Measurements from ENCODE around the gene ZKSCAN1.
"Not testable (repeated sequence)": the region's sequence is repeated elsewhere in the genome, so short reads cannot be mapped to it uniquely, and the experiment has no call there.

ZKSCAN1 gene

GRCh38 chr7:100015232-100016214 lies at the start of gene ZKSCAN1:
Gene ZKSCAN1 (plus strand): TSS chr7:100015596. CDS start chr7:100023507, 7,911 bp downstream.
- CTCF ChIA-PET, result interaction anchor here (0.8 to 13.9 kb wide), 9 partner anchors 13 to 102 kb away, joined by 3 to 122 read pairs (median 3); partner anchors contain the start of gene GJC3
- peak within 1 kb of the TSS; percentile 89 for H3K4me3 ChIP-seq (ENCODE audit: low read depth, low read length)
- DNase-seq (ENCODE audit: low read depth, low spot score), result peak; percentile 52
- POLR2A ChIA-PET, result interaction anchor here (0.8 to 1.5 kb wide), 5 partner anchors 12 to 65 kb away, joined by 3 to 5 read pairs (median 4); no protein-coding TSS in a partner anchor
- TF ChIP-seq CTCF (IDR thresholded peaks at IDR 0.05; ENCODE audit: insufficient read depth, low read length, missing control alignments), result no peak

- DNase-seq (ENCODE audit: low read depth, low spot score), result no peak
- CTCF ChIA-PET, result interaction anchor here (0.6 to 1.6 kb wide), 4 partner anchors 8 to 46 kb away, joined by 3 to 4 read pairs (median 4); no protein-coding TSS in a partner anchor
- POLR2A ChIA-PET, result no interaction called here
- TF ChIP-seq CTCF (IDR thresholded peaks at IDR 0.05; ENCODE audit: insufficient read depth, low read length, missing control alignments), result no peak
- H3K4me3 ChIP-seq (ENCODE audit: low read depth, low read length), result no peak overlapping the region
Observed at GRCh38 chr7:99969298-99969697, 46.1 kb upstream of the ZKSCAN1 start.

- POLR2A ChIA-PET; DNase-seq (ENCODE audit: low read depth, low spot score); H3K4me3 ChIP-seq (ENCODE audit: low read depth, low read length): not testable (repeated sequence)
- CTCF ChIA-PET, result interaction anchor here (0.6 to 1.0 kb wide), 3 partner anchors 10 to 46 kb away, joined by 3 to 4 read pairs (median 3); no protein-coding TSS in a partner anchor
Observed at GRCh38 chr7:99969813-99970212, 45.6 kb upstream of the ZKSCAN1 start.

GRCh38 chr7:99971242-99971641 lies 44.2 kb upstream of the ZKSCAN1 start:
- ChIA-PET POLR2A (no interaction called here), CTCF (interaction anchor here (1.1 to 11.1 kb wide), 2 partner anchors 10 to 22 kb away, joined by 3 to 132 read pairs; no protein-coding TSS in a partner anchor)
- no peak for TF ChIP-seq CTCF (IDR thresholded peaks at IDR 0.05; ENCODE audit: insufficient read depth, low read length, missing control alignments)
- H3K4me3 ChIP-seq (ENCODE audit: low read depth, low read length), result no peak overlapping the region
- DNase-seq (ENCODE audit: low read depth, low spot score), result no peak

- POLR2A ChIA-PET; DNase-seq (ENCODE audit: low read depth, low spot score); H3K4me3 ChIP-seq (ENCODE audit: low read depth, low read length): not testable (repeated sequence)
- CTCF ChIA-PET, result interaction anchor here (11.1 kb wide), 1 partner anchor 19 kb away, joined by 132 read pairs; no protein-coding TSS in a partner anchor
Observed at GRCh38 chr7:99973817-99974216, 41.6 kb upstream of the ZKSCAN1 start.

- POLR2A ChIA-PET, result no interaction called here
- DNase-seq (ENCODE audit: low read depth, low spot score), result no peak
- CTCF ChIA-PET, result interaction anchor here (11.1 kb wide), 1 partner anchor 18 kb away, joined by 132 read pairs; no protein-coding TSS in a partner anchor
- no peak overlapping the region for H3K4me3 ChIP-seq (ENCODE audit: low read depth, low read length)
- TF ChIP-seq CTCF (IDR thresholded peaks at IDR 0.05; ENCODE audit: insufficient read depth, low read length, missing control alignments), result no peak
Observed at GRCh38 chr7:99974681-99975080, 40.7 kb upstream of the ZKSCAN1 start.

All from AG04449 (cell line).